IMR-90 (cell line): Measurements from ENCODE around the gene RSBN1L. TPM values are rescaled to one million over a fixed set of nuclear protein-coding genes. Genes with fewer than 3 reads are reported as not detected.

Source experiments
- ATAC-seq: fragments of 200-7000 bp; cut with Tn5 transposase; 2 replicates; pipeline ENCODE4 v1.9.1; 2020; ENCODE audit warnings: low read depth, mild to moderate bottlenecking, moderate library complexity
- BruUV-seq: library from RNA; stranded (reverse); fragments of 400-500 nt; replicated peaks from 2 replicates; lab custom pipeline; 2021; lab: Mats Ljungman, UMichigan
- CTCF ChIA-PET: fragments of 300-600 bp; formaldehyde crosslinking; extraction: SDS; loops from one replicate; lab custom pipeline; 2021; ENCODE audit warnings: antibody characterized with exemption; lab: Yijun Ruan, JAX
- POLR2A ChIA-PET: fragments of 300-600 bp; sonication (Branson Sonifier 250); formaldehyde crosslinking; loops from one replicate; lab custom pipeline; 2022; ENCODE audit warnings: antibody characterized with exemption; ENCODE audit not compliant: unreplicated experiment; lab: Charles Lee
- DNase-seq: peaks from one replicate; pipeline ENCODE4 v3.0.0; 2013
- H2AFZ ChIP-seq: replicated peaks from 2 replicates; pipeline ENCODE3; 2013; ENCODE audit warnings: low read length, mild to moderate bottlenecking; ENCODE audit not compliant: poor library complexity
- H2AK5ac ChIP-seq: 2 replicates; pipeline ENCODE4 v1.6.1; 2013; ENCODE audit warnings: low read depth, low read length, inconsistent platforms
- H2AK9ac ChIP-seq: replicated peaks from 2 replicates; pipeline ENCODE3; 2013; ENCODE audit warnings: mild to moderate bottlenecking, low read depth, low read length, moderate library complexity; ENCODE audit not compliant: poor library complexity
- H2BK120ac ChIP-seq: 2 replicates; pipeline ENCODE4 v1.6.1; 2013; ENCODE audit warnings: low read depth, low read length, inconsistent platforms
- H2BK15ac ChIP-seq: 3 replicates; pipeline ENCODE4 v1.6.1; 2013; ENCODE audit warnings: low read depth, low read length, inconsistent platforms
- H2BK20ac ChIP-seq: 2 replicates; pipeline ENCODE4 v1.6.1; 2013; ENCODE audit warnings: low read depth, mild to moderate bottlenecking, inconsistent platforms, low read length, moderate library complexity
- H2BK5ac ChIP-seq: 2 replicates; pipeline ENCODE4 v1.6.1; 2013; ENCODE audit warnings: mild to moderate bottlenecking, low read depth, low read length, inconsistent platforms; ENCODE audit not compliant: poor library complexity, severe bottlenecking
- H3K14ac ChIP-seq: replicated peaks from 2 replicates; pipeline ENCODE4 v1.6.1; 2013; ENCODE audit warnings: low read depth, low read length, inconsistent platforms
- H3K18ac ChIP-seq: 2 replicates; pipeline ENCODE4 v1.6.1; 2013; ENCODE audit warnings: low read depth, low read length, control low read depth
- H3K23ac ChIP-seq: 2 replicates; pipeline ENCODE4 v1.6.1; 2013; ENCODE audit warnings: low read depth, low read length, inconsistent platforms
- H3K27ac ChIP-seq: 2 replicates; pipeline ENCODE4 v1.5.1; 2013; ENCODE audit warnings: mild to moderate bottlenecking, control low read depth, low read length; ENCODE audit not compliant: insufficient read depth
- H3K27me3 ChIP-seq: 2 replicates; pipeline ENCODE4 v1.6.1; 2013; ENCODE audit warnings: low read length; ENCODE audit not compliant: control insufficient read depth, insufficient read depth
- H3K36me3 ChIP-seq: 2 replicates; pipeline ENCODE4 v1.6.1; 2013; ENCODE audit warnings: low read length, mixed read lengths; ENCODE audit not compliant: control insufficient read depth, insufficient read depth
- H3K4ac ChIP-seq: 2 replicates; pipeline ENCODE4 v1.6.1; 2013; ENCODE audit warnings: low read depth, low read length, inconsistent platforms
- H3K4me1 ChIP-seq: 2 replicates; pipeline ENCODE4 v1.6.1; 2013; ENCODE audit warnings: low read length, mixed read lengths; ENCODE audit not compliant: control insufficient read depth, insufficient read depth
- H3K4me2 ChIP-seq: 2 replicates; pipeline ENCODE4 v1.6.1; 2013; ENCODE audit warnings: low read depth, mild to moderate bottlenecking, control low read depth, low read length, moderate library complexity
- H3K4me3 ChIP-seq: 2 replicates; pipeline ENCODE4 v1.5.1; 2013; ENCODE audit warnings: low read depth, mild to moderate bottlenecking, control low read depth, low read length, moderate library complexity; ENCODE audit not compliant: insufficient read depth
- H3K56ac ChIP-seq: 2 replicates; pipeline ENCODE4 v1.6.1; 2013; ENCODE audit warnings: low read length, inconsistent platforms; ENCODE audit not compliant: insufficient read depth; ENCODE audit errors: extremely low read depth
- H3K79me1 ChIP-seq, 2 experiments: 2 replicates each; pipeline ENCODE4 v1.6.1; 2013; ENCODE audit warnings: low read length in 2 of 2, inconsistent platforms in 1 of 2, low read depth in 1 of 2
- H3K9ac ChIP-seq: 2 replicates; pipeline ENCODE4 v1.6.1; 2013; ENCODE audit warnings: low read depth, low read length, control low read depth
- H3K9me1 ChIP-seq: 2 replicates; pipeline ENCODE4 v1.6.1; 2013; ENCODE audit warnings: low read length, inconsistent platforms; ENCODE audit not compliant: insufficient read depth
- H3K9me3 ChIP-seq: 2 replicates; pipeline ENCODE4 v1.6.1; 2013; ENCODE audit warnings: low read length; ENCODE audit not compliant: control insufficient read depth, insufficient read depth
- H4K20me1 ChIP-seq: 2 replicates; pipeline ENCODE4 v1.6.1; 2013; ENCODE audit warnings: low read length, inconsistent platforms; ENCODE audit not compliant: insufficient read depth
- H4K5ac ChIP-seq: 2 replicates; pipeline ENCODE4 v1.6.1; 2013; ENCODE audit warnings: mild to moderate bottlenecking, low read depth, low read length, control low read depth
- H4K8ac ChIP-seq, 2 experiments: 2 replicates each; pipeline ENCODE4 v1.6.1; 2013; ENCODE audit warnings: low read depth in 2 of 2, low read length in 2 of 2, control low read depth in 1 of 2, inconsistent platforms in 1 of 2
- H4K91ac ChIP-seq: 2 replicates; pipeline ENCODE4 v1.6.1; 2013; ENCODE audit warnings: low read depth, low read length, inconsistent platforms; ENCODE audit not compliant: insufficient read depth
- BHLHE40 ChIP-seq: fragments of 150-350 bp; IDR thresholded peaks from 2 replicates; pipeline ENCODE4 v1.6.1; 2016; ENCODE audit warnings: mild to moderate bottlenecking, low read depth, low read length
- CEBPB ChIP-seq: IDR thresholded peaks from 2 replicates; pipeline ENCODE4 v1.6.1; 2012; ENCODE audit warnings: low read depth, low read length, improper control_type of control experiment
- CHD1 ChIP-seq: IDR thresholded peaks from 2 replicates; pipeline ENCODE4 v1.6.1; 2012; ENCODE audit warnings: low read depth, low read length, improper control_type of control experiment
- FOS ChIP-seq: fragments of 150-350 bp; IDR thresholded peaks from 2 replicates; pipeline ENCODE4 v1.6.1; 2016; ENCODE audit warnings: low read depth, low read length
- MAFK ChIP-seq: IDR thresholded peaks from 2 replicates; pipeline ENCODE4 v1.6.1; 2012; ENCODE audit warnings: low read depth, low read length, improper control_type of control experiment
- MAZ ChIP-seq: IDR thresholded peaks from 2 replicates; pipeline ENCODE4 v1.6.1; 2012; ENCODE audit warnings: low read depth, mild to moderate bottlenecking, low read length, improper control_type of control experiment, moderate library complexity, borderline replicate concordance
- MXI1 ChIP-seq: IDR thresholded peaks from 2 replicates; pipeline ENCODE4 v1.6.1; 2012; ENCODE audit warnings: low read depth, mild to moderate bottlenecking, low read length, moderate library complexity, borderline replicate concordance
- NFE2L2 ChIP-seq: fragments of 150-350 bp; IDR thresholded peaks from 2 replicates; pipeline ENCODE4 v1.6.1; 2016; ENCODE audit warnings: low read depth, mild to moderate bottlenecking, low read length
- RAD21 ChIP-seq: IDR thresholded peaks from 2 replicates; pipeline ENCODE4 v1.6.1; 2012; ENCODE audit warnings: low read length, improper control_type of control experiment
- SMC3 ChIP-seq: fragments of 150-350 bp; IDR thresholded peaks from 2 replicates; pipeline ENCODE4 v1.6.1; 2016; ENCODE audit warnings: low read depth, mild to moderate bottlenecking, antibody characterized with exemption, low read length, moderate library complexity
- whole genome bisulfite sequencing, 2 experiments: methylation state at CpG; one replicate each; pipeline versions ENCODE4 v1.1.5 to v1.1.7; 2013; ENCODE audit warnings: missing lambda C conversion rate in 2 of 2; ENCODE audit not compliant: insufficient read length in 1 of 2; ENCODE audit errors: extremely low coverage in 2 of 2; 5-methylcytosine and 5-hydroxymethylcytosine counted together
- dilution Hi-C: fragments of 300-500 bp; cut with HindIII; formaldehyde crosslinking; loops from one replicate; pipeline ENCODE4 v1.14.3; 2018; ENCODE audit warnings: low sequenced_read_pairs; ENCODE audit not compliant: unreplicated experiment
- in situ Hi-C: fragments of 300-500 bp; cut with MboI; formaldehyde crosslinking; loops from 3 replicates; pipeline ENCODE4 v1.14.3; 2019; ENCODE audit warnings: low sequenced_read_pairs, inconsistent platforms, mixed read lengths
- intact Hi-C: fragments of 100-400 bp; cut with micrococcal nuclease; formaldehyde crosslinking; loops from 2 replicates; pipeline ENCODE4 v1.10.0; 2022
- polyA plus RNA-seq, 3 experiments: library from polyadenylated mRNA; depleted of rRNA; stranded (reverse); fragments of >200 nt; gene quantifications; 2 replicates each; pipeline ENCODE4 v1.2.3, GENCODE V29; 2012; ENCODE audit warnings: low replicate concordance in 1 of 3
- total RNA-seq: library from RNA; depleted of rRNA; stranded (reverse); fragments of >200 nt; gene quantifications from 2 replicates; pipeline ENCODE4 v1.2.3, GENCODE V29; 2012
- TF ChIP-seq, protein P1 (sequence below): conservative IDR thresholded peaks from 2 replicates; pipeline ENCODE4 v1.5.1; 2012; ENCODE audit warnings: mild to moderate bottlenecking, low read depth, low read length, improper control_type of control experiment

The RSBN1L gene
- total and polyA plus RNA-seq, 2 of the 4 experiments (the other 2 are of a cell fraction) = 7.8 to 14.7 TPM

DNA sequence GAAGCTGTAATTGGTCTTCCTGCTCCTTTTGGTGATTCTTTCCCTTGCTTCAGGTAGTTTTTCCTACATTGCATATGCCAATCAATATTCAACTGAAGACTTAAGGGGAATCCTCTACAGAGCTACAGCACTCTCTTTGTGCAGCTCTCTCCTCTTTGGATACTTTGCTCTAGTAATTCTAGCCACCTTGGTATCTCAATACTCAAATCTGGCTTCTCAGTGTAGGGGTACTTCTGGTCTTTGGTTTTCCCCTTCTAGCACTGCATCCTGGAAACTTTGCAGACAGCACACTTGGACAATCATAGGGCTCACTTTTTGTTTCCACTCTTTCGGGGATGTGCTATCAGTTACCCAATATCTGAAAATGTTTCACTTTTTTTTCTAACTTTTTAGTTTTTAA, 112.3 kb downstream of the RSBN1L start:
- Histone ChIP-seq H3K9me3 (peaks cover 3% of the 10 kb centered on the region; the same call in 1 of the 2 replicates), H2BK15ac (no peak overlapping the region), H3K18ac (no peak overlapping the region), H3K27me3 (no peaks in the 10 kb centered on the region), H4K91ac (no peak overlapping the region), H2AFZ (no peak overlapping the region), H3K56ac (no peak overlapping the region), H2BK120ac (no peak overlapping the region), H2BK20ac (no peak overlapping the region), H3K4me1 (peaks cover 3% of the 10 kb centered on the region), H3K36me3 (no peaks in the 10 kb centered on the region), H3K4me3 (no peak overlapping the region), H3K4me2 (no peak overlapping the region), H4K5ac (no peak overlapping the region), H4K8ac (no peak overlapping the region), H3K9ac (no peak overlapping the region), H4K20me1 (no peaks in the 10 kb centered on the region), H3K4ac (no peak overlapping the region), H3K23ac (no peak overlapping the region), H2AK5ac (no peak overlapping the region), H2AK9ac (no peak overlapping the region), H3K79me1 (peaks cover 9 to 27% of the 10 kb centered on the region in 2 experiments), H2BK5ac (no peak overlapping the region), H3K14ac (no peak overlapping the region), H3K27ac (no peak overlapping the region), H3K9me1 (no peaks in the 10 kb centered on the region; the same call in 1 of the 2 replicates)
- WGBS, 2 experiments = no CpG with 5 or more reads among the region's 1 CpG
- no peak for TF ChIP-seq CEBPB
- no peak for TF ChIP-seq SMC3
- TF ChIP-seq RAD21 = no peak
- TF ChIP-seq BHLHE40 = no peak
- TF ChIP-seq MAFK = no peak
- no peak for TF ChIP-seq MXI1
- TF ChIP-seq MAZ = no peak
- TF ChIP-seq CHD1 = no peak
- TF ChIP-seq NFE2L2 = no peak
- TF ChIP-seq FOS = no peak
- TF ChIP-seq, protein P1, sequence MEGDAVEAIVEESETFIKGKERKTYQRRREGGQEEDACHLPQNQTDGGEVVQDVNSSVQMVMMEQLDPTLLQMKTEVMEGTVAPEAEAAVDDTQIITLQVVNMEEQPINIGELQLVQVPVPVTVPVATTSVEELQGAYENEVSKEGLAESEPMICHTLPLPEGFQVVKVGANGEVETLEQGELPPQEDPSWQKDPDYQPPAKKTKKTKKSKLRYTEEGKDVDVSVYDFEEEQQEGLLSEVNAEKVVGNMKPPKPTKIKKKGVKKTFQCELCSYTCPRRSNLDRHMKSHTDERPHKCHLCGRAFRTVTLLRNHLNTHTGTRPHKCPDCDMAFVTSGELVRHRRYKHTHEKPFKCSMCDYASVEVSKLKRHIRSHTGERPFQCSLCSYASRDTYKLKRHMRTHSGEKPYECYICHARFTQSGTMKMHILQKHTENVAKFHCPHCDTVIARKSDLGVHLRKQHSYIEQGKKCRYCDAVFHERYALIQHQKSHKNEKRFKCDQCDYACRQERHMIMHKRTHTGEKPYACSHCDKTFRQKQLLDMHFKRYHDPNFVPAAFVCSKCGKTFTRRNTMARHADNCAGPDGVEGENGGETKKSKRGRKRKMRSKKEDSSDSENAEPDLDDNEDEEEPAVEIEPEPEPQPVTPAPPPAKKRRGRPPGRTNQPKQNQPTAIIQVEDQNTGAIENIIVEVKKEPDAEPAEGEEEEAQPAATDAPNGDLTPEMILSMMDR = no peak
- dilution Hi-C loops (no loop called here), intact Hi-C loops (no loop called here), in situ Hi-C loops (no loop called here)
- no TSS peak for BruUV-seq
- DNase-seq = no peak
- ChIA-PET POLR2A (no interaction called here), CTCF (no interaction called here)
- no peak for ATAC-seq
